ENCODE results near the gene SLC35E3.
"Not testable (repeated sequence)": the region's sequence is repeated elsewhere in the genome, so short reads cannot be mapped to it uniquely, and the experiment has no call there.

- not testable (repeated sequence) for TF ChIP-seq CTCF, POLR2A (IDR thresholded peaks at IDR 0.05)
These were observed 64.0 kb downstream of the SLC35E3 start for GRCh38 chr12:68810027-68810389.

Measured in Peyer's patch (tissue), 4 donors.